ENCODE results near the gene GIT2. TPM values are rescaled to one million over a fixed set of nuclear protein-coding genes. Genes with fewer than 3 reads are reported as not detected.
A peak's percentile ranks its signal among the peaks of the same experiment; 100 is the strongest.

The GIT2 gene
- total RNA-seq, 1 donor: 43.4 TPM

- DNase-seq (ENCODE audit: insufficient read length, low spot score, missing footprints): no peak
- Histone ChIP-seq H3K27ac (ENCODE audit: low read depth, low read length) (no peak overlapping the region), H3K79me2 (ENCODE audit: insufficient read depth, low read length) (peaks cover 87% of the 10 kb centered on the region), H3K4me1 (ENCODE audit: insufficient read depth, low read length) (peaks cover 25% of the 10 kb centered on the region), H3K4me2 (ENCODE audit: insufficient read depth, low read length) (no peak overlapping the region), H2AFZ (ENCODE audit: low read length) (no peak overlapping the region), H3K9me3 (ENCODE audit: low read depth, low read length) (no peaks in the 10 kb centered on the region), H3K36me3 (ENCODE audit: insufficient read depth, low read length) (peaks cover 18% of the 10 kb centered on the region), H3K27me3 (ENCODE audit: insufficient read depth, low read length) (no peaks in the 10 kb centered on the region), H3K4me3 (ENCODE audit: insufficient read depth, low read length) (no peak overlapping the region), H4K20me1 (ENCODE audit: insufficient read depth, low read length) (peaks cover 7% of the 10 kb centered on the region)
- no peak for TF ChIP-seq CTCF (IDR thresholded peaks at IDR 0.05; ENCODE audit: extremely low read depth, low read depth, low read length)
Measured at GRCh38 chr12:110005319-110005973, 9.3 kb upstream of the GIT2 start.

GRCh38 chr12:110004598-110004997, 8.4 kb upstream of the GIT2 start:
- no peak overlapping the region for H3K4me2 ChIP-seq (ENCODE audit: insufficient read depth, low read length)

GRCh38 chr12:110002676-110003515, 6.7 kb upstream of the GIT2 start:
- Histone ChIP-seq H3K9me3 (ENCODE audit: low read depth, low read length) (no peaks in the 10 kb centered on the region), H4K20me1 (ENCODE audit: insufficient read depth, low read length) (peaks cover 7% of the 10 kb centered on the region), H3K4me2 (ENCODE audit: insufficient read depth, low read length) (peak overlapping the region; percentile 0), H2AFZ (ENCODE audit: low read length) (no peak overlapping the region), H3K27ac (ENCODE audit: low read depth, low read length) (peak overlapping the region; percentile 83), H3K27me3 (ENCODE audit: insufficient read depth, low read length) (no peaks in the 10 kb centered on the region), H3K36me3 (ENCODE audit: insufficient read depth, low read length) (peaks cover 14% of the 10 kb centered on the region), H3K79me2 (ENCODE audit: insufficient read depth, low read length) (peaks cover 76% of the 10 kb centered on the region), H3K4me3 (ENCODE audit: insufficient read depth, low read length) (no peak overlapping the region), H3K4me1 (ENCODE audit: insufficient read depth, low read length) (peaks cover 33% of the 10 kb centered on the region)
- peak; percentile 53 for DNase-seq (ENCODE audit: insufficient read length, low spot score, missing footprints)
- no peak for TF ChIP-seq CTCF (IDR thresholded peaks at IDR 0.05; ENCODE audit: extremely low read depth, low read depth, low read length)

More at GRCh38 chr12:110004598-110004997, 8.4 kb upstream of the GIT2 start:
- Histone ChIP-seq H3K4me1 (ENCODE audit: insufficient read depth, low read length) (peaks cover 25% of the 10 kb centered on the region), H3K27ac (ENCODE audit: low read depth, low read length) (no peak overlapping the region), H3K36me3 (ENCODE audit: insufficient read depth, low read length) (peaks cover 16% of the 10 kb centered on the region), H3K4me3 (ENCODE audit: insufficient read depth, low read length) (no peak overlapping the region), H4K20me1 (ENCODE audit: insufficient read depth, low read length) (peaks cover 7% of the 10 kb centered on the region), H3K9me3 (ENCODE audit: low read depth, low read length) (no peaks in the 10 kb centered on the region), H2AFZ (ENCODE audit: low read length) (no peak overlapping the region), H3K79me2 (ENCODE audit: insufficient read depth, low read length) (peaks cover 87% of the 10 kb centered on the region), H3K27me3 (ENCODE audit: insufficient read depth, low read length) (no peaks in the 10 kb centered on the region)
- no peak for TF ChIP-seq CTCF (IDR thresholded peaks at IDR 0.05; ENCODE audit: extremely low read depth, low read depth, low read length)
- no peak for DNase-seq (ENCODE audit: insufficient read length, low spot score, missing footprints)

- peak overlapping the region; percentile 83 for H3K27ac ChIP-seq (ENCODE audit: low read depth, low read length)
- H3K36me3 ChIP-seq (ENCODE audit: insufficient read depth, low read length): peaks cover 14% of the 10 kb centered on the region
- H3K79me2 ChIP-seq (ENCODE audit: insufficient read depth, low read length): peaks cover 63% of the 10 kb centered on the region
- peaks cover 7% of the 10 kb centered on the region for H4K20me1 ChIP-seq (ENCODE audit: insufficient read depth, low read length)
- peak overlapping the region; percentile 90 for H3K4me3 ChIP-seq (ENCODE audit: insufficient read depth, low read length)
- no peaks in the 10 kb centered on the region for H3K9me3 ChIP-seq (ENCODE audit: low read depth, low read length)
- H3K4me1 ChIP-seq (ENCODE audit: insufficient read depth, low read length): peaks cover 33% of the 10 kb centered on the region
- H3K4me2 ChIP-seq (ENCODE audit: insufficient read depth, low read length): peak overlapping the region; percentile 96
- no peaks in the 10 kb centered on the region for H3K27me3 ChIP-seq (ENCODE audit: insufficient read depth, low read length)
- no peak overlapping the region for H2AFZ ChIP-seq (ENCODE audit: low read length)
- no peak for TF ChIP-seq CTCF (IDR thresholded peaks at IDR 0.05; ENCODE audit: extremely low read depth, low read depth, low read length)
- DNase-seq (ENCODE audit: insufficient read length, low spot score, missing footprints): peak; percentile 92
Measured at GRCh38 chr12:110001596-110001995, 5.4 kb upstream of the GIT2 start.

All from osteoblast (primary cell).